ENCODE measurements around the gene MYO1G. TPM values are rescaled to one million over a fixed set of nuclear protein-coding genes. Genes with fewer than 3 reads are reported as not detected.
"Not testable (repeated sequence)": the region's sequence is repeated elsewhere in the genome, so short reads cannot be mapped to it uniquely, and the experiment has no call there.

MYO1G gene
- total RNA-seq: 10 to 100 TPM in 1 of 4 donors, 1 to 10 TPM in 3; 2.6 to 14.7 (median 4.0) TPM

- no peak for ATAC-seq (ENCODE audit: low FRiP score)
- TF ChIP-seq CTCF (IDR thresholded peaks at IDR 0.05): no peak
- DNase-seq (ENCODE audit: low spot score): no peak
These were observed at the start of gene MYO1G for GRCh38 chr7:44978511-44979366. MYO1G (minus strand) TSS chr7:44979015; CDS start chr7:44978961, 54 bp downstream.

GRCh38 chr7:45028138-45028919 is 49.5 kb upstream of the MYO1G start:
- ATAC-seq (ENCODE audit: low FRiP score): no peak
- no peak for DNase-seq (ENCODE audit: low spot score)
- TF ChIP-seq CTCF (IDR thresholded peaks at IDR 0.05): no peak

- DNase-seq (ENCODE audit: low spot score) (no peak), ATAC-seq (ENCODE audit: low FRiP score) (no peak)
- TF ChIP-seq CTCF (IDR thresholded peaks at IDR 0.05): no peak
These were observed 48.9 kb upstream of the MYO1G start for GRCh38 chr7:45027774-45028114.

- TF ChIP-seq CTCF (IDR thresholded peaks at IDR 0.05): no peak
- no peak for ATAC-seq (ENCODE audit: low FRiP score)
- DNase-seq (ENCODE audit: low spot score): no peak
These were observed 48.4 kb upstream of the MYO1G start for GRCh38 chr7:45026984-45027773.

GRCh38 chr7:45026013-45026412 is 47.2 kb upstream of the MYO1G start:
- ATAC-seq (ENCODE audit: low FRiP score): no peak
- TF ChIP-seq CTCF (IDR thresholded peaks at IDR 0.05): no peak

GRCh38 chr7:45025473-45025872 is 46.7 kb upstream of the MYO1G start:
- not testable (repeated sequence) for ATAC-seq (ENCODE audit: low FRiP score); DNase-seq (ENCODE audit: low spot score)

More at GRCh38 chr7:45026013-45026412, 47.2 kb upstream of the MYO1G start:
- no peak for DNase-seq (ENCODE audit: low spot score)
